IMR-90 (cell line): ENCODE measurements around the gene ZNF19. TPM values are rescaled to one million over a fixed set of nuclear protein-coding genes. Genes with fewer than 3 reads are reported as not detected.

Experiments
- ATAC-seq: fragments of 200-7000 bp; cut with Tn5 transposase; 2 replicates; pipeline ENCODE4 v1.9.1; 2020; ENCODE audit warnings: low read depth, mild to moderate bottlenecking, moderate library complexity
- BruUV-seq: library from RNA; stranded (reverse); fragments of 400-500 nt; replicated peaks from 2 replicates; lab custom pipeline; 2021; lab: Mats Ljungman, UMichigan
- CTCF ChIA-PET: fragments of 300-600 bp; formaldehyde crosslinking; extraction: SDS; loops from one replicate; lab custom pipeline; 2021; ENCODE audit warnings: antibody characterized with exemption; lab: Yijun Ruan, JAX
- POLR2A ChIA-PET: fragments of 300-600 bp; sonication (Branson Sonifier 250); formaldehyde crosslinking; loops from one replicate; lab custom pipeline; 2022; ENCODE audit warnings: antibody characterized with exemption; ENCODE audit not compliant: unreplicated experiment; lab: Charles Lee
- DNase-seq: peaks from one replicate; pipeline ENCODE4 v3.0.0; 2013
- H2AFZ ChIP-seq: replicated peaks from 2 replicates; pipeline ENCODE3; 2013; ENCODE audit warnings: low read length, mild to moderate bottlenecking; ENCODE audit not compliant: poor library complexity
- H2AK5ac ChIP-seq: 2 replicates; pipeline ENCODE4 v1.6.1; 2013; ENCODE audit warnings: low read depth, low read length, inconsistent platforms
- H2AK9ac ChIP-seq: replicated peaks from 2 replicates; pipeline ENCODE3; 2013; ENCODE audit warnings: mild to moderate bottlenecking, low read depth, low read length, moderate library complexity; ENCODE audit not compliant: poor library complexity
- H2BK120ac ChIP-seq: 2 replicates; pipeline ENCODE4 v1.6.1; 2013; ENCODE audit warnings: low read depth, low read length, inconsistent platforms
- H2BK15ac ChIP-seq: 3 replicates; pipeline ENCODE4 v1.6.1; 2013; ENCODE audit warnings: low read depth, low read length, inconsistent platforms
- H2BK20ac ChIP-seq: 2 replicates; pipeline ENCODE4 v1.6.1; 2013; ENCODE audit warnings: low read depth, mild to moderate bottlenecking, inconsistent platforms, low read length, moderate library complexity
- H2BK5ac ChIP-seq: 2 replicates; pipeline ENCODE4 v1.6.1; 2013; ENCODE audit warnings: mild to moderate bottlenecking, low read depth, low read length, inconsistent platforms; ENCODE audit not compliant: poor library complexity, severe bottlenecking
- H3K14ac ChIP-seq: replicated peaks from 2 replicates; pipeline ENCODE4 v1.6.1; 2013; ENCODE audit warnings: low read depth, low read length, inconsistent platforms
- H3K18ac ChIP-seq: 2 replicates; pipeline ENCODE4 v1.6.1; 2013; ENCODE audit warnings: low read depth, low read length, control low read depth
- H3K23ac ChIP-seq: 2 replicates; pipeline ENCODE4 v1.6.1; 2013; ENCODE audit warnings: low read depth, low read length, inconsistent platforms
- H3K27ac ChIP-seq: 2 replicates; pipeline ENCODE4 v1.5.1; 2013; ENCODE audit warnings: mild to moderate bottlenecking, control low read depth, low read length; ENCODE audit not compliant: insufficient read depth
- H3K27me3 ChIP-seq: 2 replicates; pipeline ENCODE4 v1.6.1; 2013; ENCODE audit warnings: low read length; ENCODE audit not compliant: control insufficient read depth, insufficient read depth
- H3K36me3 ChIP-seq: 2 replicates; pipeline ENCODE4 v1.6.1; 2013; ENCODE audit warnings: low read length, mixed read lengths; ENCODE audit not compliant: control insufficient read depth, insufficient read depth
- H3K4ac ChIP-seq: 2 replicates; pipeline ENCODE4 v1.6.1; 2013; ENCODE audit warnings: low read depth, low read length, inconsistent platforms
- H3K4me1 ChIP-seq: 2 replicates; pipeline ENCODE4 v1.6.1; 2013; ENCODE audit warnings: low read length, mixed read lengths; ENCODE audit not compliant: control insufficient read depth, insufficient read depth
- H3K4me2 ChIP-seq: 2 replicates; pipeline ENCODE4 v1.6.1; 2013; ENCODE audit warnings: low read depth, mild to moderate bottlenecking, control low read depth, low read length, moderate library complexity
- H3K4me3 ChIP-seq: 2 replicates; pipeline ENCODE4 v1.5.1; 2013; ENCODE audit warnings: low read depth, mild to moderate bottlenecking, control low read depth, low read length, moderate library complexity; ENCODE audit not compliant: insufficient read depth
- H3K56ac ChIP-seq: 2 replicates; pipeline ENCODE4 v1.6.1; 2013; ENCODE audit warnings: low read length, inconsistent platforms; ENCODE audit not compliant: insufficient read depth; ENCODE audit errors: extremely low read depth
- H3K79me1 ChIP-seq, 2 experiments: 2 replicates each; pipeline ENCODE4 v1.6.1; 2013; ENCODE audit warnings: low read length in 2 of 2, inconsistent platforms in 1 of 2, low read depth in 1 of 2
- H3K9ac ChIP-seq: 2 replicates; pipeline ENCODE4 v1.6.1; 2013; ENCODE audit warnings: low read depth, low read length, control low read depth
- H3K9me1 ChIP-seq: 2 replicates; pipeline ENCODE4 v1.6.1; 2013; ENCODE audit warnings: low read length, inconsistent platforms; ENCODE audit not compliant: insufficient read depth
- H3K9me3 ChIP-seq: 2 replicates; pipeline ENCODE4 v1.6.1; 2013; ENCODE audit warnings: low read length; ENCODE audit not compliant: control insufficient read depth, insufficient read depth
- H4K20me1 ChIP-seq: 2 replicates; pipeline ENCODE4 v1.6.1; 2013; ENCODE audit warnings: low read length, inconsistent platforms; ENCODE audit not compliant: insufficient read depth
- H4K5ac ChIP-seq: 2 replicates; pipeline ENCODE4 v1.6.1; 2013; ENCODE audit warnings: mild to moderate bottlenecking, low read depth, low read length, control low read depth
- H4K8ac ChIP-seq, 2 experiments: 2 replicates each; pipeline ENCODE4 v1.6.1; 2013; ENCODE audit warnings: low read depth in 2 of 2, low read length in 2 of 2, control low read depth in 1 of 2, inconsistent platforms in 1 of 2
- H4K91ac ChIP-seq: 2 replicates; pipeline ENCODE4 v1.6.1; 2013; ENCODE audit warnings: low read depth, low read length, inconsistent platforms; ENCODE audit not compliant: insufficient read depth
- CTCF ChIP-seq: conservative IDR thresholded peaks from 2 replicates; pipeline ENCODE4 v1.5.1; 2012; ENCODE audit warnings: mild to moderate bottlenecking, low read depth, low read length, improper control_type of control experiment
- SMC3 ChIP-seq: fragments of 150-350 bp; IDR thresholded peaks from 2 replicates; pipeline ENCODE4 v1.6.1; 2016; ENCODE audit warnings: low read depth, mild to moderate bottlenecking, antibody characterized with exemption, low read length, moderate library complexity
- USF2 ChIP-seq: fragments of 150-350 bp; IDR thresholded peaks from 2 replicates; pipeline ENCODE4 v1.6.1; 2017; ENCODE audit warnings: mild to moderate bottlenecking, antibody characterized with exemption, low read length, low read depth
- WGBS, 2 experiments: methylation state at CpG; one replicate each; pipeline versions ENCODE4 v1.1.5 to v1.1.7; 2013; ENCODE audit warnings: missing lambda C conversion rate in 2 of 2; ENCODE audit not compliant: insufficient read length in 1 of 2; ENCODE audit errors: extremely low coverage in 2 of 2; 5-methylcytosine and 5-hydroxymethylcytosine counted together
- dilution Hi-C: fragments of 300-500 bp; cut with HindIII; formaldehyde crosslinking; loops from one replicate; pipeline ENCODE4 v1.14.3; 2018; ENCODE audit warnings: low sequenced_read_pairs; ENCODE audit not compliant: unreplicated experiment
- in situ Hi-C: fragments of 300-500 bp; cut with MboI; formaldehyde crosslinking; loops from 3 replicates; pipeline ENCODE4 v1.14.3; 2019; ENCODE audit warnings: low sequenced_read_pairs, inconsistent platforms, mixed read lengths
- intact Hi-C: fragments of 100-400 bp; cut with micrococcal nuclease; formaldehyde crosslinking; loops from 2 replicates; pipeline ENCODE4 v1.10.0; 2022
- polyA plus RNA-seq, 3 experiments: library from polyadenylated mRNA; depleted of rRNA; stranded (reverse); fragments of >200 nt; gene quantifications; 2 replicates each; pipeline ENCODE4 v1.2.3, GENCODE V29; 2012; ENCODE audit warnings: low replicate concordance in 1 of 3
- total RNA-seq: library from RNA; depleted of rRNA; stranded (reverse); fragments of >200 nt; gene quantifications from 2 replicates; pipeline ENCODE4 v1.2.3, GENCODE V29; 2012

ZNF19 gene
- total and polyA plus RNA-seq, 2 of the 4 experiments (the other 2 are of a cell fraction) = 0.89 to 2.9 TPM

GRCh38 chr16:71441348-71442050 is 47.6 kb downstream of the ZNF19 start:
- Histone ChIP-seq H2AK9ac (no peak overlapping the region), H3K23ac (no peak overlapping the region), H2BK20ac (no peak overlapping the region), H3K4ac (no peak overlapping the region), H3K14ac (no peak overlapping the region), H4K8ac (no peak overlapping the region), H3K56ac (no peak overlapping the region), H3K27me3 (peaks cover 1% of the 10 kb centered on the region), H3K79me1 (no peaks in the 10 kb centered on the region), H2AK5ac (no peak overlapping the region), H3K4me3 (no peak overlapping the region), H3K4me1 (no peaks in the 10 kb centered on the region), H3K9me1 (no peaks in the 10 kb centered on the region), H2BK15ac (no peak overlapping the region), H4K91ac (no peak overlapping the region), H2AFZ (no peak overlapping the region), H2BK120ac (no peak overlapping the region), H3K9ac (no peak overlapping the region), H3K18ac (no peak overlapping the region), H4K5ac (no peak overlapping the region), H3K36me3 (no peaks in the 10 kb centered on the region), H2BK5ac (no peak overlapping the region), H3K27ac (no peak overlapping the region), H4K20me1 (no peaks in the 10 kb centered on the region), H3K4me2 (no peak overlapping the region), H3K9me3 (peaks cover 42% of the 10 kb centered on the region)
- CTCF ChIA-PET = no interaction called here
- dilution Hi-C loops = no loop called here
- in situ Hi-C loops = no loop called here
- BruUV-seq = no TSS peak
- DNase-seq (no peak), ATAC-seq (no peak)
- no peak for TF ChIP-seq USF2
- TF ChIP-seq SMC3 = 0 out of 2 replicates have a peak, but pooled peaks have one; percentile 10
- peak; percentile 25; the same call in 1 of the 2 replicates for TF ChIP-seq CTCF
- intact Hi-C loops = no loop called here
- POLR2A ChIA-PET = no interaction called here
- WGBS, 2 experiments = 37% methylated on average over 24 of the region's 71 CpGs; no CpG with 5 or more reads in 1 of the 2 experiments
